Activated naive CD4-positive, alpha-beta T cell treated with anti-CD3 and anti-CD28 coated beads, Interleukin-2, amount 50 U/mL, for 24 hours (primary cell): ENCODE results near the gene RUVBL2.
A peak's percentile ranks its signal among the peaks of the same experiment; 100 is the strongest.
"Not testable (repeated sequence)": the region's sequence is repeated elsewhere in the genome, so short reads cannot be mapped to it uniquely, and the experiment has no call there.

Experiments used
- H3K27ac Mint-ChIP-seq: one replicate; pipeline ENCODE4 v1.8.0; 2021; ENCODE audit warnings: mild to moderate bottlenecking, mixed read lengths
- H3K27me3 Mint-ChIP-seq: one replicate; pipeline ENCODE4 v1.8.0; 2021; ENCODE audit warnings: mixed read lengths
- H3K36me3 Mint-ChIP-seq: one replicate; pipeline ENCODE4 v1.8.0; 2021; ENCODE audit warnings: mixed read lengths
- H3K4me1 Mint-ChIP-seq: one replicate; pipeline ENCODE4 v1.8.0; 2021; ENCODE audit warnings: mixed read lengths
- H3K4me3 Mint-ChIP-seq: one replicate; pipeline ENCODE4 v1.8.0; 2021; ENCODE audit warnings: mild to moderate bottlenecking, mixed read lengths
- H3K9me3 Mint-ChIP-seq: one replicate; pipeline ENCODE4 v1.8.0; 2021; ENCODE audit warnings: mixed read lengths

The RUVBL2 gene

GRCh38 chr19:49017041-49017665 is 23.5 kb downstream of the RUVBL2 start, which contains the start of gene LHB:
LHB (minus strand) TSS chr19:49017091; CDS start chr19:49017081, 10 bp downstream.
- Mint-ChIP-seq H3K36me3 (peaks cover 4% of the 10 kb centered on the region), H3K4me1 (peaks cover 12% of the 10 kb centered on the region), H3K9me3 (no peaks in the 10 kb centered on the region), H3K4me3 (peak within 1 kb of the TSS; percentile 51), H3K27me3 (no peaks in the 10 kb centered on the region), H3K27ac (no peak within 1 kb of the TSS)

GRCh38 chr19:49017666-49018351 is 24.1 kb downstream of the RUVBL2 start:
- H3K36me3 Mint-ChIP-seq: peaks cover 4% of the 10 kb centered on the region
- H3K27ac Mint-ChIP-seq: no peak overlapping the region
- peaks cover 12% of the 10 kb centered on the region for H3K4me1 Mint-ChIP-seq
- no peaks in the 10 kb centered on the region for H3K27me3 Mint-ChIP-seq
- H3K4me3 Mint-ChIP-seq: peak overlapping the region; percentile 85
- no peaks in the 10 kb centered on the region for H3K9me3 Mint-ChIP-seq

- Mint-ChIP-seq H3K27ac (peak overlapping the region; percentile 71), H3K4me3 (peak overlapping the region; percentile 85), H3K4me1 (peaks cover 12% of the 10 kb centered on the region)
- not testable (repeated sequence) for H3K27me3 Mint-ChIP-seq, H3K9me3 Mint-ChIP-seq, H3K36me3 Mint-ChIP-seq
Observed at GRCh38 chr19:49018388-49019241, 24.9 kb downstream of the RUVBL2 start.

- Mint-ChIP-seq H3K36me3 (peaks cover 2% of the 10 kb centered on the region), H3K9me3 (no peaks in the 10 kb centered on the region), H3K4me1 (peaks cover 12% of the 10 kb centered on the region), H3K27me3 (no peaks in the 10 kb centered on the region), H3K4me3 (peak overlapping the region; percentile 85), H3K27ac (peak overlapping the region; percentile 71)
Observed at GRCh38 chr19:49019242-49019932, 25.7 kb downstream of the RUVBL2 start.

- peaks cover 2% of the 10 kb centered on the region for H3K36me3 Mint-ChIP-seq
- H3K27me3 Mint-ChIP-seq: no peaks in the 10 kb centered on the region
- no peaks in the 10 kb centered on the region for H3K9me3 Mint-ChIP-seq
- H3K27ac Mint-ChIP-seq: no peak overlapping the region
- peaks cover 12% of the 10 kb centered on the region for H3K4me1 Mint-ChIP-seq
- H3K4me3 Mint-ChIP-seq: no peak overlapping the region
Observed at GRCh38 chr19:49020342-49020741, 26.7 kb downstream of the RUVBL2 start.

- no peak overlapping the region for H3K27ac Mint-ChIP-seq
- no peaks in the 10 kb centered on the region for H3K9me3 Mint-ChIP-seq
- no peaks in the 10 kb centered on the region for H3K36me3 Mint-ChIP-seq
- H3K4me3 Mint-ChIP-seq: no peak overlapping the region
- peaks cover 12% of the 10 kb centered on the region for H3K4me1 Mint-ChIP-seq
- H3K27me3 Mint-ChIP-seq: no peaks in the 10 kb centered on the region
Observed at GRCh38 chr19:49020931-49021895, 27.5 kb downstream of the RUVBL2 start.

- no peaks in the 10 kb centered on the region for H3K36me3 Mint-ChIP-seq
- H3K27ac Mint-ChIP-seq: no peak overlapping the region
- H3K27me3 Mint-ChIP-seq: no peaks in the 10 kb centered on the region
- peaks cover 12% of the 10 kb centered on the region for H3K4me1 Mint-ChIP-seq
- no peaks in the 10 kb centered on the region for H3K9me3 Mint-ChIP-seq
- no peak overlapping the region for H3K4me3 Mint-ChIP-seq
Observed at GRCh38 chr19:49022116-49022515, 28.4 kb downstream of the RUVBL2 start.

- not testable (repeated sequence) for H3K27me3 Mint-ChIP-seq, H3K9me3 Mint-ChIP-seq, H3K4me1 Mint-ChIP-seq, H3K27ac Mint-ChIP-seq, H3K4me3 Mint-ChIP-seq, H3K36me3 Mint-ChIP-seq
Observed at GRCh38 chr19:49024233-49024632, 30.5 kb downstream of the RUVBL2 start, which contains the start of gene CGB3. CGB3 (minus strand) TSS chr19:49024333; CDS start chr19:49023971, 362 bp downstream.

GRCh38 chr19:49025088-49025487 is 31.4 kb downstream of the RUVBL2 start:
- not testable (repeated sequence) for H3K4me1 Mint-ChIP-seq, H3K4me3 Mint-ChIP-seq, H3K36me3 Mint-ChIP-seq, H3K27me3 Mint-ChIP-seq, H3K9me3 Mint-ChIP-seq, H3K27ac Mint-ChIP-seq

- not testable (repeated sequence) for H3K4me3 Mint-ChIP-seq, H3K27me3 Mint-ChIP-seq, H3K27ac Mint-ChIP-seq, H3K36me3 Mint-ChIP-seq, H3K4me1 Mint-ChIP-seq, H3K9me3 Mint-ChIP-seq
Observed at GRCh38 chr19:49025599-49025998, 31.9 kb downstream of the RUVBL2 start.

GRCh38 chr19:49028686-49029085 is 35.0 kb downstream of the RUVBL2 start:
- not testable (repeated sequence) for H3K27ac Mint-ChIP-seq, H3K4me3 Mint-ChIP-seq, H3K36me3 Mint-ChIP-seq, H3K4me1 Mint-ChIP-seq, H3K27me3 Mint-ChIP-seq, H3K9me3 Mint-ChIP-seq

GRCh38 chr19:49029749-49030148 is 36.1 kb downstream of the RUVBL2 start:
- H3K27ac Mint-ChIP-seq, H3K9me3 Mint-ChIP-seq, H3K36me3 Mint-ChIP-seq, H3K4me3 Mint-ChIP-seq, H3K27me3 Mint-ChIP-seq, H3K4me1 Mint-ChIP-seq: not testable (repeated sequence)

GRCh38 chr19:49030323-49030722 is 36.6 kb downstream of the RUVBL2 start:
- not testable (repeated sequence) for H3K36me3 Mint-ChIP-seq, H3K27me3 Mint-ChIP-seq, H3K9me3 Mint-ChIP-seq

GRCh38 chr19:49031642-49032301 is 38.1 kb downstream of the RUVBL2 start, which contains the start of gene CGB2:
CGB2 (plus strand) TSS chr19:49031890; CDS start chr19:49032096, 206 bp downstream.
- not testable (repeated sequence) for H3K36me3 Mint-ChIP-seq, H3K4me1 Mint-ChIP-seq, H3K4me3 Mint-ChIP-seq, H3K9me3 Mint-ChIP-seq, H3K27me3 Mint-ChIP-seq
- H3K27ac Mint-ChIP-seq: peak within 1 kb of the TSS; percentile 17

More at GRCh38 chr19:49030323-49030722, 36.6 kb downstream of the RUVBL2 start:
- not testable (repeated sequence) for H3K27ac Mint-ChIP-seq, H3K4me1 Mint-ChIP-seq, H3K4me3 Mint-ChIP-seq
